GM21576 (cell line): ENCODE measurements around the gene FNDC1.

Experiments
- ATAC-seq: cut with Tn5 transposase; IDR thresholded peaks from one replicate; pipeline ENCODE4 v1.9.1; 2021; ENCODE audit warnings: mild to moderate bottlenecking, moderate library complexity; ENCODE audit not compliant: unreplicated experiment

FNDC1 gene

GRCh38 chr6:159157431-159157830 lies 11.8 kb upstream of the FNDC1 start:
- no peak for ATAC-seq

GRCh38 chr6:159161839-159162238 lies 7.4 kb upstream of the FNDC1 start:
- no peak for ATAC-seq

GRCh38 chr6:159163901-159164370 lies 5.3 kb upstream of the FNDC1 start:
- ATAC-seq: no peak

GRCh38 chr6:159168536-159169192 lies 536 bp upstream of the FNDC1 start:
- ATAC-seq: no peak

GRCh38 chr6:159169557-159170332 lies 545 bp downstream of the FNDC1 start:
- ATAC-seq: no peak

GRCh38 chr6:159170333-159170672 lies 1.1 kb downstream of the FNDC1 start:
- ATAC-seq: no peak

GRCh38 chr6:159170999-159171712 lies 2.0 kb downstream of the FNDC1 start:
- ATAC-seq: no peak

GRCh38 chr6:159172091-159172491 lies 2.9 kb downstream of the FNDC1 start:
- ATAC-seq: no peak

- ATAC-seq: peak; percentile 82
These were observed 5.2 kb downstream of the FNDC1 start for GRCh38 chr6:159174263-159174969.

- no peak for ATAC-seq
These were observed 7.7 kb downstream of the FNDC1 start for GRCh38 chr6:159176913-159177312.

- ATAC-seq: no peak
These were observed 9.6 kb downstream of the FNDC1 start for GRCh38 chr6:159178847-159179246.

GRCh38 chr6:159180001-159180400 lies 10.8 kb downstream of the FNDC1 start:
- no peak for ATAC-seq

- no peak for ATAC-seq
These were observed 12.7 kb downstream of the FNDC1 start for GRCh38 chr6:159181914-159182313.

- no peak for ATAC-seq
These were observed 15.4 kb downstream of the FNDC1 start for GRCh38 chr6:159184559-159184958.

GRCh38 chr6:159190460-159190859 lies 21.3 kb downstream of the FNDC1 start:
- no peak for ATAC-seq

- no peak for ATAC-seq
These were observed 24.7 kb downstream of the FNDC1 start for GRCh38 chr6:159193923-159194322.

- no peak for ATAC-seq
These were observed 25.2 kb downstream of the FNDC1 start for GRCh38 chr6:159194421-159194820.

GRCh38 chr6:159196430-159196975 lies 27.3 kb downstream of the FNDC1 start:
- ATAC-seq: no peak

- ATAC-seq: no peak
These were observed 28.1 kb downstream of the FNDC1 start for GRCh38 chr6:159197251-159197650.

GRCh38 chr6:159201336-159201735 lies 32.1 kb downstream of the FNDC1 start:
- no peak for ATAC-seq
